Activated T-cell treated with anti-CD3 and anti-CD28 coated beads, Interleukin-2, amount 50 U/mL, for 48 hours (primary cell): ENCODE measurements around the gene SP2.

Experiments used
- DNase-seq, 2 experiments: peaks; one replicate each; pipeline ENCODE4 v3.0.0-alpha.2; 2020

SP2 gene

DNA sequence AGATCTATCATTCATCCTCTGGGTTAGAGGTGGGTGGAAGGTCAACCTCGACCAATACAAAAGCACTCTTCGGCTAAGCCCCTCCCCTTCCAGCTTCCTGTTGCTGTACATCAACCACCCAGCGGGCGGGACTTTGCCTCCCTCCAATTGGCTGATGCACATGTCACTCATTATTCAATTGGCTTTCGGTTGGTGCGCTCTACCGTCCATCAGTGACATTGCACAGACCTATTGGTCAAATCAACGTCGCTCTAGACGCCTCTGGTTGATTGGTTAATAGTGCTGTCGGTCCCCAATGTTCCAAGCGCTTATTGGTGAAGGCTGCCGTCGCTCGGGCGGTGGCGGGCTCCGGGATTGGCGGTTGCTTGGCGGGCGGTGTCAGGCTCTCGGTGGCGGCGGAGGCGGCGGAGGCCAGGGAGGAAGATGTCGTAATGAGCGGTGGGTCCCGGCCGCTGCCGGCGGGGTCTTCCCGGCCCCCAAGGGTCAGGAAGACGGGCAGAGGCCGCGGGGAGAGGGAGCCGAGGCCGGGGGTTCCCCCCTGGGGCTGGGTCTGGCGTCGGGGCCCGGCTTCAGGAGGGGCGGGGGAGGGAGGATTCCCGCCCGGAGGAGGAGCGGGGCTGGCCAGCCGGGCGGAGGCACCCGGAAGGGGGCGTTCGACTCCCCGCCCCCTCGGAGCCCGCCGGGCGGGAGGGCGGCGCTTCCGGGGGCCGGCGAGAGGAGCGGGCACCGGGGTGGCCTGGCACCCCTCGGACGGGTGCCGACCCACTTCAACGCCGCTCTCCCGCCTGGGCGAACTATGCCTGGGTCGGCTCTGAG, at the start of gene SP2:
SP2 (plus strand) TSS at position 381 of the 816 bp plus-strand sequence; CDS start at position 432, 51 bp downstream.
- DNase-seq, result peak; percentile 100

DNA sequence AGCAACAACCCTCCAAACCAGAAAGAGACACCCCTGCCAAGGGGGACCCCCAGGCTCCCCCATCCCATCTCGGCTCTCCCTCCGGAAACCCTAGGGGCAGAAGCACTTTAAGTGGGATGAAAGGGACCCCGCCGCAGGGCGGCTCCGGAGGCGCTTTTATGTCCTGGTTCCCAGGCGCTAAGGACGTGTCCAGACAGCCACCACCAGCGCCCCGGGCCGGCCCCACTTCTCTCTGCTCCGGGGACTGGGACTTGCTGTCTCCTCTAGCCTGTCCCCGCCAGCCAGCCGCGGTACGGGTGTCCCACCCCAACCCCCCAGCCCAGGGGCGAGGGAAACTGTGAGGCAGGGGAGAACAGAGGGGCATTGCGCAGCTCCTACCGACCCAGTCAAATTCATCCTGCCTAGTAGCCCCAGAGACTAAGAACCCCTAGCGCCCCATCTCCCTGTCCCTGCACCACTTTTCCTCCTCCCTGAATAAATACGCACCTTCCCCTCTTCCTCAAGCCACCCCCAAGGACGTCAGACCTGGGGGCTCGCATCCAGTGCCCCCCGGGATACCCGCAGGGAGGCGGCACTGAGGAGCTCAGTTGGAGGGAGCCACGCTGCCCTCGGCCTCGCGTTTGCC, 49.2 kb upstream of the SP2 start:
- no peak for DNase-seq

DNA sequence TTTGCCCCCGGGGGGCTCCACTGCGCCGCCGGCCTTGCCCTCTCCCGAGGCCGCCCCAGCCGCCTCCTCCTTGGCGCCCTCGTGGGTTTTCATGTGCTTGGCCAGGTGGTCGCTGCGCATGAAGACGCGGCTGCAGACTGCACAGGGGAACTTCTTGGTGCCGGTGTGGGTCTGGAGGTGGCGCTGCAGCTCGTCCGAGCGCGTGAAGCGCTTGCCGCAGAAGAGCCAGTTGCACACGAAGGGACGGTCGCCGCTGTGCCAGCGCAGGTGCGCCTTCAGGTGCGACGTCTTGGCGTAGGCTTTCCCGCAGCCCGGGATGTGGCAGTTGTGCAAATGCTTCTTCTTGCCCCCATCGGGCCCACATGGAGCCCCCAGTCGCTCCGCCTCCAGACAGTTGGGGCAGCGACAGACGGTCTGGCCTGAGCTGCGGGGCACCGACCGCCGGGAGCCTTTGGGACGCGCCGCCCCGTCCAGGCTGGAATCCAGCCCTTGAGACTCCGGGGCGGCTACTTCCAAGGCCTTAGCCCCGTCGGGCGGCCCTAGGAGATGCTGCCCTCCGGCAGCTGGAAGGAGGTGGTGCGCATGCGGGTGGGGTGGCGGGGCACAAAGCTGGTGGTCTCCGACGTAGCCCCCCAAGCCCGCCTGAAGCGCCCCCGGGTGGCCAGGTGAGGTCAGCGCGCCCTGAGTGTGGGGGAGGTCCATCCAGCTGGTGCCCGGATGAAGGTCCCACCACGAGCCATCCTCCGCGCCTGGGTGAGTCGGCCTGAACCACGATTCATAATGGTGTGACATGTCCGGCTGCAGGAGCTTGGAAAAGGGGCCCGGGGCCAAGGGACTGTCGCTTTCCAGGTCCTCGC, 48.5 kb upstream of the SP2 start:
- DNase-seq, result peak; percentile 36 to 54

- DNase-seq, result no peak
Observed at GRCh38 chr17:47848198-47848513, 47.9 kb upstream of the SP2 start.

GRCh38 chr17:47850373-47850691, 45.7 kb upstream of the SP2 start:
- DNase-seq, result no peak

GRCh38 chr17:47850692-47851573, 45.1 kb upstream of the SP2 start, which contains the start of gene SP6:
Gene SP6, minus strand, starts transcription at chr17:47851163. Its CDS starts 2,734 bp downstream, at chr17:47848429.
- peak; percentile 73 to 81 for DNase-seq

DNA sequence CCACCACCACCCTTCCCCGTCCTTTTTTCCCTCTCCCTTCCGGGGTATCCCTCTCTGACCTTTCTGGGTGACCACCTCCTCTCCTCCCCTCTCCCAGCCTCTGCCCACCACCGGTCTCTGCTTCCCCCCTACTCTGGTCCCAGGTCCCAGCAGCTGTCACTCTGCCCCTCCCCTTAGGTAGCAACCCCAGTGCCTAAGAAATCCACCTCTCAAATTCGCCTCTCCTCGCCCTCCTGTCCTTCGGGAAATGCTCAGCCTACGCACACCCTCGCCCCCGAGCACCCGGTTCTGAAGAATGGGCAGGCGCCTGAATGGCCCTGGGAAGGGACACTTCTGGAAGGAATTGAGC, 44.3 kb upstream of the SP2 start:
- no peak for DNase-seq

DNA sequence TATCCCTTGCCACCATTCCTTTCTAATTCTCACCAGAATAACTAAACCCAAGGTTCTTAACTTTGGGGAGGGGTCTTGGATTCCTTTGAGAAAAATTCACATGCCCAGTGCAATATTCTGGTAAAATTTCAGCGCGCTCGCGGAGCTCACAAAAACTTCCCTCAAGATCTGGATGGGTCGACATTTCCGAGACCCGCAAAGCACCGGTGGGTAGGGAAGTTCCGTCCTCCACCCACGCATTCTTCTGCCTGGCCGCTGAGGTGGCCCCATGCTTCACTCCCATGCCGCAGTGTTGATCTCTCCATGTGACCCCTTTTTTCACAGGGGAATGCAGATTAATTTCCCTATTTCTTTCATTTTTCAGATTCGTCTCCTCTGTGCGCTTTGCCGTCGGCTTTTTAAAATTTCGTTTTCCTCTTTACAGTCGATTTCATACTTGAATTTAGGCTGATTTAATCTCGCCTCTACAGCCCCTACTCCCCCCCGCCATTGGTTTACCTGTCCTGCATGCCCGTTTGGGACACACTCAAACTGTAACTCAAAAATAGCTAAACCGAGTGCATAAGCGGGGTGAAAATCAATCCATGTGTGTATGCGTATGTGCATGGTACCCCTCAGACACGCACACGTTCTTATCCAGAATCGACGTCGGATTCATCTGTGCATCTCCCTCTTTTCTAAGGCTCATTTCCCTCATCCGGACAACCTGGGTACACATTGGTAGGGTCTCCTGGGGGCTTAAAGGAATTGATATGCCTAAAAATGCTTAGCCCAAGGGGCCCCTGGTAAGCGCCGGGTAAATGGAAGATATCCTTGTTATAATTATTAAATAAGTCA, 43.7 kb upstream of the SP2 start:
- no peak for DNase-seq

DNA sequence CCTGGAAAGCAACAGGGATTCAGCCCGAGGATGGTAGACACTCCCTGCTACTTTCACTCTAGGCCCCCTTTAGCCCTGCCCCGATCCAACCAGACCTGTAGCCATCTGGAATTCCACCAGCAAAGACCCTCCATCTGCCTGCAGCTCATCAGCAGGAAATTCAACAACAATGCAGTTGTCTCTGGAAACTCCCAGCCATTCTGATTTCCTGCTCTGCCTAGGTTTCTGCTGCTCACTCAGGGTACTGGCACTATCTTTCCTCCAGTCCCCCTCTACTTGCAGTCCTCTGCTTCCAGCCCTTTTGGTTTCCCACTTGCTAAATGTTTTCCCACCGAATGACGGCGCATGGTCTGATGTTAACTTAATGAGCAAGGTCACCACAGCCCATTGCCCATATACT, 42.4 kb upstream of the SP2 start:
- no peak for DNase-seq

DNA sequence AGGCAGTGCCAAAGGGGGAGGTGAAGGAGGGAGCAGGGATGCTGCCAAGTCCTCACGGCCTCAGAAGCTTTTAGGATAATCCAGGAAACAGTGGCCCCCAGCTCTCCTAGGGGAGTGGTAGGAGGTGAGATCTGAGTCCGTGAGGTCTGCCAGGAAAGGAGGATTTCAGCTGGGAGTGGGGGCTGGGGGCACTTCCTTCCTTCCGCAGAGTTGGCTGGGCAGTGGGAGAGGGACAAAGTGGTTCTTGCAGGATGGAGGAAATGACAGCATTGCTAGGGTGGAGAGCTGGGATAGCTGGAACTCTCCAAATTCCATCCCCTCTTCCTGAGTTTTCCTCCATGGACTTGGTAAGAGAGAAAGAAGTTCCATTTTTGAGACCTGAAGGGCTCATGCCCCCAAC, 40.3 kb upstream of the SP2 start:
- no peak for DNase-seq

DNA sequence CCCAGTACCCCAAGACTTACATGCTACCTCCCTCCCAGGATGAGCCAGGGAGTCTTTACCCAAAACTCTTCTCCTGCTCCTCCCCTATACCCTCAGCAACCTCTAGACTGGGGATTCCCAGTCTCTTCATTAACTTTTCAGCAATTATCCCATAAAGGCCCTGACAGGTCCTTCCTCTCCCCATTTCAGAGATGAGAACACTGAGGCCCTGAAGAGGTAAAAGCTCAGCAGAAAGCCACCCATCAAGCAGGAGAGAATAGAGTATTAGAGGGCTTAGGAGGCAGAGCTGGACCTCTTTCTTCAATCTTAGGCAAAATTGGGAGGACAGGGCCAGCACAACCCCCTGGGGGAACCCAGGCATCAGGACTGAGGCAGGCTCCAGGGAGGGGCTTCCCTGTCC, 39.2 kb upstream of the SP2 start:
- no peak for DNase-seq

DNA sequence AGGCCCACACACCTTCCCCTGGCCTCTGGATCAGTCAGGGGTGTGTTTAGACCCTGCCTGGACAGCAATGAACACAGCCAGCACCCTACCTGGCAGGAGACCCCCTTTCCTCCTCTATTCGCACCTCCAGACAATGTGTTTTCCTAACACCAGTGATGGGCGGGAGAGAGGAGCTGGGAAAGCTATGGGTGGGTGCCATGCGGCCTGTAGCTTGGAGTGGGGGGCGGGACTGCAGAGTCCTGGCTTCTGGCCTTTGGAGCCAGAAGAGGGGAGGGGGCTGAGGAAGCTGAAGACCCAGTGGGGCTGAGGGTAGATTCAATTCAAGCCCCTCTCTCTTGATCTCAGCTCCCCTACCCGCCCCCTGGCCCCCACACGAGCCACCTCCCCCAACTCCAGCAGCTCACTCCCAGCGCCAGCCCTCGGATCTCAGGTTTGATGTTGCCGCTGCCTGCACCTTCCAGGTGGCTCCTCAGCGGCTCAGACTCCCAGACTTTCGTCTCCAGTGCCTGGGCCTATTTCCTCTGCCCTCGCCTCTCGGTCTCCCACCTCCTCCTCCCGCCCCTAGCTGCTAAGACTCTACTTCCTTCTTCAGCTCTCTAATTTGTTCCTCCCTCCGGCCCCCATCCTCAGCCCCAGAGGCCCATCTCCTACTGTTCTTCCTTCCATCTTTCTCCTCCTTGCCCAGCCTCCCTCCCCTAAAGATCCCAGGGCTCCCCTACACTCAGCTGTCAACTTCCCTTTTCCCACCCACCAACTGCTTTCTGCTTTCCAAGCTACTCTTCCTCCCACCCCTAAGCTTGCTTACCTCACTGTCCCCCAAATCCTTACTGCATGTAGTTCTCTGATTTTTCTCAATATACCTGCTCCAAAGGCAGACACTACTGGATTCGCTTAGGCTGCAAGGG, 38.2 kb upstream of the SP2 start:
- DNase-seq, result no peak

GRCh38 chr17:47860386-47860785, 35.6 kb upstream of the SP2 start:
- DNase-seq, result no peak

GRCh38 chr17:47862621-47863440, 33.2 kb upstream of the SP2 start:
- no peak for DNase-seq

GRCh38 chr17:47864791-47865216, 31.2 kb upstream of the SP2 start:
- no peak for DNase-seq

- DNase-seq, result no peak
Observed at GRCh38 chr17:47866941-47867340, 29.1 kb upstream of the SP2 start.

DNA sequence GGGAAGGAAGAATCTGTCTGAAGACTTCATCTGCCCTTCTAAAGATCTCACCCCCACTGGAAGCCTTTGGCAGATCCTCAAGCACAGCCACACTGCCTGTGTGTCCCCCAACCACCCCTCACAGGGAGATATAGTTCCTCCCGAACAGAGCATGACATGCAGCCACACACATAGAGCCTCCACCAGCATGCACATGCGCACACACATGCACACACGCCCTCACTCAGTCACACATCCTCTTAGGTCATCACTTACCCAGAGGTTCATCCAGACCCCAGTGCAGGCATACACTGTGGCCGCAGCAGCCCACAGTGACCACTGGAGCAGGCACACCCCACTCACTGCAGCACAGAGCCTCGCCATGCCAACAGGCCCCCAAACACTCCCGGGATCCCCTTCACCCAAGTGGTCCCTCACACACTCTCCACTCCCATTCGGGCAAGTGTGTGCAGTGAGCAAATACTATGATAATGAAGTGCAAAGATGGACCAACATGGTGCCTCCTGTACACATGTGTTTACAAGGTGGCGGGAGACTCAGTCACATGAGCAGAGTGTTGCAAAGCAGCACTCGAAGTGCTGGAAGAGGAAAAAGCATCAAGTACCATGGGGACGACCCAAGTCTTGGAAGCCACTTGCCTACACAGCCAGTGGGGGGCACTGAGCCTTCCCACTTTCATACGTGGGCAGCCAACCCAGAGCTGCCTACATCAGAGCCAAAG, 28.1 kb upstream of the SP2 start:
- no peak for DNase-seq

- DNase-seq, result no peak
Observed at GRCh38 chr17:47869114-47869513, 26.9 kb upstream of the SP2 start.

DNA sequence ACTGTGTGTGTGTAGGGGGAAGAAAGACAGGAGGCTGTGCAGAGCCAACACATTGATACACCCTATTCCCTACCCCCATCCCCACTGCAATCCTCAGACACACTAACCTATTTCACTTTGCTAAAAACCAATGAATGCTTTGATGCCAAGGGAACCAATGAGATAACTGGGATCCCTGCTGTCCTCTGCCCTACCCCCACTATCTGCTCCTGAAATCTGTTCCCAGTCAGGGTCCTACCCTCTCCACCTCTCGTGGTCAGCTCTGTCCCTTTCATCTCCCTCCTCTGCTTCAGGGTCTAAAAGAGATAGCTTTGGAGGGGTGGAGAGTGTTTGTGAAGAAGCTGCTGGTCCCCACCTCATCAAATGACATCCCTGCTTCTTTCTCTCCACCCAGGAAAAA, 26.0 kb upstream of the SP2 start:
- no peak for DNase-seq
